T1000 (cell line): ENCODE data around the gene STIMATE.

Source experiments
- DNase-seq: peaks from one replicate; lab custom pipeline; 2025; ENCODE audit warnings: mixed read lengths; lab: John Stamatoyannopoulos, UW

Gene STIMATE

GRCh38 chr3:52817221-52817620, 80.1 kb downstream of the STIMATE start:
- DNase-seq = no peak

GRCh38 chr3:52816654-52817053, 80.7 kb downstream of the STIMATE start:
- DNase-seq = no peak

GRCh38 chr3:52816199-52816598, 81.1 kb downstream of the STIMATE start:
- no peak for DNase-seq

- no peak for DNase-seq
Measured at GRCh38 chr3:52813810-52814209, 83.5 kb downstream of the STIMATE start.

- no peak for DNase-seq
Measured at GRCh38 chr3:52811452-52812011, 85.8 kb downstream of the STIMATE start.

GRCh38 chr3:52810923-52811322, 86.4 kb downstream of the STIMATE start:
- no peak for DNase-seq

GRCh38 chr3:52809662-52810377, 87.5 kb downstream of the STIMATE start:
- DNase-seq = no peak

GRCh38 chr3:52809149-52809548, 88.2 kb downstream of the STIMATE start:
- DNase-seq = no peak

GRCh38 chr3:52805270-52806039, 91.9 kb downstream of the STIMATE start:
- no peak for DNase-seq

- no peak for DNase-seq
Measured at GRCh38 chr3:52801839-52802238, 95.5 kb downstream of the STIMATE start.

- no peak for DNase-seq
Measured at GRCh38 chr3:52800079-52800478, 97.3 kb downstream of the STIMATE start.

GRCh38 chr3:52798978-52799476, 98.3 kb downstream of the STIMATE start:
- no peak for DNase-seq

GRCh38 chr3:52798376-52798977, 98.9 kb downstream of the STIMATE start:
- no peak for DNase-seq

- no peak for DNase-seq
Measured at GRCh38 chr3:52796411-52796810, 100.9 kb downstream of the STIMATE start.

GRCh38 chr3:52795298-52795900, 101.9 kb downstream of the STIMATE start:
- DNase-seq = no peak

GRCh38 chr3:52794612-52795099, 102.7 kb downstream of the STIMATE start, which contains the start of gene ITIH3:
TSS of gene ITIH3 (plus strand) at chr3:52794796. CDS start at chr3:52794804, 8 bp downstream.
- no peak for DNase-seq

GRCh38 chr3:52793702-52794611, 103.4 kb downstream of the STIMATE start:
- DNase-seq = no peak

GRCh38 chr3:52792961-52793695, 104.2 kb downstream of the STIMATE start:
- no peak for DNase-seq

- no peak for DNase-seq
Measured at GRCh38 chr3:52792413-52792812, 104.9 kb downstream of the STIMATE start.

- no peak for DNase-seq
Measured at GRCh38 chr3:52791928-52792327, 105.4 kb downstream of the STIMATE start.
